ENCODE measurements around the gene RTL1.

The RTL1 gene

DNA sequence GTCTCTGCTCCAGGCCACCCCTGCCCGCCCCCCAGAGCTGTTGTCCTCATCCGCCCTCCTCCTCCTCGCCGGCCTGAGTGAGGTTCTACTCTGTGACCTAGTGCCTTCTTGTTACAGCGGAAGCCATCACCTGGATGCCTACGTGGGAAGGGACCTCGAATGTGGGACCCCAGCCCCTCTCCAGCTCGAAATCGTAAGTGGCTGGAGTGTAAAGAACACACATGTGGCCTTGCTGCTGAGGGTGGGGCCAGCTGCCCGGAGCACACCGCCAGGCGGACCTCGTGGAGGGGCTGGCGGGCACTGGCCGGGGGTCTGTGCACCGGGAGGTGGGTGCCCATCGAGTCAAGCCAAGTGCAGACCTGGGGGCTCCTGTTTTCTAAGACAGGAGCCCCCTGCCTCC, 58.2 kb downstream of the RTL1 start:
- DNase-seq = no peak

- DNase-seq = no peak
Observed at GRCh38 chr14:100844846-100845245, 58.7 kb downstream of the RTL1 start.

DNA sequence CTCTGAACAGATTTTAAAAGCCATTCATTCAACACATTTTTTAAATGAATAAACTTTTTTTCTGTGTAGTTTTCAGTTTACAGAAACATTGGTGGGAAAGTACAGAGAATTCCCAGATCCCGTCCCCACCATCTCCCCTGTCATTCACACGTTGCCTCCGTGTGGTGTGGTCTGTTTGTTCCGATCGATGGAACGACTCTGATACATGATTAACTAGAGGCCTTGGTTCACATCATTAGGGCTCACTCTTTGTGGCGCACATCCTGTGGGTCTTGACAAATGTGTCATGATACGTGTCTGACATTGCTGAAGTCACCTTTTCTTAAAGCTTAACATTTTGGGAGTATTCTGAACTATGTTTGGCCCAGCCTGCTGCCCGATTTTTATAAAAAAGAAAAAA, 59.1 kb downstream of the RTL1 start:
- DNase-seq = no peak

DNA sequence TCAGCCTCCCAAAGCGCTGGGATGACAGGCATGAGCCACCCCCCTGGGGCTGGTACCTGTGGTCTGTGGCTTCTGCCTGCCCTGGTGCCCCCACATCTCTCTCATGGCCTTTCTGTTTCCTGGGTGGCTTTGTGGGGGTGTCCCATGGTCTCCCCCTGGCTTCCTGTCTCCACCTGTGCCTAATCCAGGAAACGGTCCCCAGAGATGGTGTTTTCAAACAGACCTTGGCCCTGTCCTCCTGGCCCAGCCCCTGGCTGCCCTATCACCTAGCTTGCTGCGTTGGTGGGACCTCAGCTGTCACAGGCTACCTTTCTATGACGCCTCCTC, 59.5 kb downstream of the RTL1 start:
- no peak for DNase-seq

DNA sequence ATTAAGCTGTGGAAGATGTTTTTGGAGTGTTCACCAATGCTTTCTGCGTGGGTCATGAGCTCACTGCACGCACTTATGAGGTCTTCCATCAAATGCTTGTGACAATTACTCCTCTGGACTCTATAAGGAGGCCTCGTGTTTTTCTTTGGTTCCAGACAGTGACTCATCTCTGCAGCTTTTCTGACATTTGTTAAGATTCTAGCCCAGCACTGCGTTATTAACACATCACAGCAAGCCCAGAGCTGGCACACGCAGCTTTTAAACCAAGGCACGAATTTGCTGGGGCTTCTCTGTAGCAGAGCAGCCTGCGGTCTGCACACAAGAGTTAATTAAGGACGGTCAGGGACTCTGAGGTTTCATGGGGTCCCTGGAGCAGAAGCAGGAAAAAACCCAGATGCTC, 60.7 kb downstream of the RTL1 start:
- DNase-seq = no peak

DNA sequence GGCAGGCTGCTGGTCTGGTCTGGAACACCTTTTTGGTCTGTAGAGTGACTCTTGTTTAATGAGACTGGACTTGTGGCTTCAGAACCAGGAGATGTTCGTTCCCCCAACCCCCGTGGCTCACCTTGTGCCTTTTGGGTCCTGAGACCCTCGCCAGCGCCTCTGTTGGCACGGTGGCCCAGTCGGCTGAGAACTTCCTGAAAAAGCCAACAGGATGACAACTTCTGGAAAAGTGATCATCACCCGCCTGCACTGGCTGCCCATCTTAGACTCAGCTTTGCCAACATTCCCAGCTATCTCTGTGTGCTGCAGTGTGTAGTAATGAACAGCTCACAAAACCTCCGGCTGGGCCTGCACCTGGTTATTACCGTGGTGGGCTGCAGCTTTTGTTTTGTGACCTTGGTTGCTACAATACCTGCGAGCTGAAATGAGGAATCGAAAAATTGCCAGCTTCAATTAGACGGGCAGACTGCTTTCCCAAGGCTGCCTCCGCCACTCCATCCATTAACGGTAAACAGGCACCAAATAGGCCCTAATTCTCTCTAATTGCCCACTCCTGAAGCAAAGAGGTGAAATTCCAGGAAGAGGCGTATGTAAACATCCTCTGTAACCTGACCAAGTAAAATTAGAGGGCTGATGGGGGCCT, 61.6 kb downstream of the RTL1 start:
- DNase-seq = no peak

- DNase-seq = no peak
Observed at GRCh38 chr14:100841066-100841760, 62.3 kb downstream of the RTL1 start.

DNA sequence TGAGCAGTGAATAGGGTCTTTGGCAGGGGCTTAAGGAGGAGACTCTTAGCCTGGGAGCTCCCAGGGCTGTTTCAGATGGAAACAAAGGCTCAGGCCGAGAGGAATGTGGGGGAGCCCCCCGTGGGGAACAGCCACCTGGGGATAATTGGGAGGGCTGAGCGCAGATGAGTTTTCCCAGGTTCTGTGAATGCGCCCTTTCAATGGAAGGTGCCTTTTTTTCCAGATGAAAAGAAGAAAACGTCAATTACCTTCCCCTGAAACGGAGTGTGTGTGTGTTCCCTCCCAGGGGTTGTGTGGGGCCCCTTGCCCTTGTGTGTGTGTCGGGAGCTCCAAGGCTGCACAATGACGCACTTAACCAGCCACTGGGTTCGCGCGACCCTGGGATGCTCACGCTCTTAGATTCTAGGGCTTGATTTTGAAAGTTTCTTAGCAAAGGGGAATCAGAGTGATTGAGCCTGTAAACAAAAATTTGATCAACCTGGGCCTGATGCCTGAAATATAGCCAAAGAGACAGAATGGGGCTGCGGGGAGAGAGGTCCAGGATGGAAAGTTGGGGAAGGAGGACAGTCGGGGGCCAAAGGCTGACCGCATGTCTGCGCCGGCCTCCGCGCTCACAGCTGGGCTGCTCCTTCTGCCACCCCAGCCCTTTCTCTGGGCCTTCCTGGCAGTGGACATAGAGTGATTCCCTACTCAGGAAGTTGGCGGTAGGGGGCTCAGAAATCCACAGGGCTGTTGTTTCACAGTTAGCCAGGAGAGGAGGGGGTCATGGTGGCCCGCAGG, 63.0 kb downstream of the RTL1 start:
- DNase-seq = no peak

DNA sequence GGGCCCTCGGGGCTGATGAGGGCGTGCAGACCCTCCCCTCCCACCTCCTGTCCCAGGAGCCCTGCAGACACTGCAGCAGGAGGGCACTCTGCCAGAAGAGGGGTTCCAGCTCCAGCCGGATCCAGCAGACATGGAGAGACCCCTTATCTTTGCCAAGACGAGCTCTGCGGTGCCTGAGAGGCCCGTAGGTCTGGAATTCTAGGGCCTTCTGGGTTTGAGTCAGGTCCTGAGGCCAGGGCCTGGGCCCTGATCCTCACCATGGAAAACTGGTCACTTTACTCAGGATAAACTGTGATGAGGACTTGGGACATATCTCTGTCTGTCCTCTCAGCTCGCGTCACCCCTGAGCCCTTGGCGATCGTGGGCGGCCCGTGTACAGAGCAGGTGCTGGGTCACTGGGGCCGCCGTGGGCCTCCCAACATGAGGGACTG, 63.8 kb downstream of the RTL1 start:
- DNase-seq = no peak

- no peak for DNase-seq
Observed at GRCh38 chr14:100839315-100839585, 64.3 kb downstream of the RTL1 start.

DNA sequence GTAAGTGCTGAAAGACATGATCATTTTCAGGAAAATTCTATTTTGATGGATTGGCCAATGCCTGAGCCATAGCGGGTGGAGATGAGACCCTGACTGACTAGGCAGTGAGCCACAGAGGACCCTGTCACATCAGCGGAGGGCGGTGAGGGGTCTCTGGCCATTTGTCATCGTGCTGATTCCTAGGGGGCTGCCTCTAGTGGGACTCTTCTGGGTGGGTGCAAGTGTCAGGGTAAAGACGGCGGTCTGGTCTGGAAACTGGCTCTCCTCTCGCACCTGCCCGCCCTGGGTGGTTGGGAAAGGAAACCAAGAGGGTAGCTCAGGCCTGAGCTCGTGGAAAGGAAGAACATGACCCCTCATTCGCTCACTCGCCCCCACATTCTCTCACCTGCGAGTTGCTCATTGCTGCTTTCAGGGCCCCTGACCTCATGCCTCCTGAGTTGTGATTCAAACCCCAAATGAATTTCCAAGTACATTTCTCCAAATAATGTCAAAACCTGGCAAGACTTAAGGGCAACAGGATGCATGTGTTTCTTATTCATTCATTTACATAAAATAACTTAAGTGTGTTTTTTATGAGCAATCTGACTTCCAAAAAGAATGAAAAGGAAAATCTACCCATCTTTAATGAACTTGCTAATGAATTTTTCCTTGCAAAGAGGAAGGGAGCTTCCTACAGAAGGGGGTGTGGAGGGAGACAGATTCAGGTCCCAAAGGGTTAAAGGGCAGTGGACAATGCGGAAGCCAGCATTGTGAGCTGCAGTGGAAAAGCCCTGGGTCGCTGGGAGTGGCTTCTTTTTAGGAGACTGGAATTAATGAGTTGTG, 64.8 kb downstream of the RTL1 start:
- no peak for DNase-seq

DNA sequence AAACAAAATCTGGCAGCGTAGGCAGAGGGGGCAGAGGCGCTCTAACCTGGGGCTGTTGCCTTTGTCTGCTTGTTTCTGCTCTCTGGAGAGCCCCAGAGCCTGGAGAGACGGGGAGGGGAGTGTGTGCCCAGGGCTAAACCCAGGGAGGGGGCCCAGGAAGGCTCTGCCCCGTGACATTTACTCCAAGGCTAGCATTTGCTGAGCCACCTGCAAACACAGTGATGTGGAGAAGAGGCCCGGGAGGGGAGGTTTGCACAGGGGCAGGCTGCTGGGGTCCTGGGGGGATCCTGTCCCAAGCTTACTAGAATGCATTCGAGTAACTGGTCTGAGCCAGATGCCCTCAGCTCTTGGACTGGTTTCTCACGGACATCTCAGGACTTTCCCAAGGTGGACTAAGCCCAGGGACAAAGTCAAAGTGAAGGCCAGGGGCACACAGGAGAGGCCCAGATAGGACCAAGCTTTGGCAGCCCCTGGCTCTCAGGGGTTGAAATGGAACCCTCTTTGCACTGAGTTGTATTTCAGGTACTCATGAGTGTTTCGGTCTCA, 65.6 kb downstream of the RTL1 start:
- DNase-seq = no peak

DNA sequence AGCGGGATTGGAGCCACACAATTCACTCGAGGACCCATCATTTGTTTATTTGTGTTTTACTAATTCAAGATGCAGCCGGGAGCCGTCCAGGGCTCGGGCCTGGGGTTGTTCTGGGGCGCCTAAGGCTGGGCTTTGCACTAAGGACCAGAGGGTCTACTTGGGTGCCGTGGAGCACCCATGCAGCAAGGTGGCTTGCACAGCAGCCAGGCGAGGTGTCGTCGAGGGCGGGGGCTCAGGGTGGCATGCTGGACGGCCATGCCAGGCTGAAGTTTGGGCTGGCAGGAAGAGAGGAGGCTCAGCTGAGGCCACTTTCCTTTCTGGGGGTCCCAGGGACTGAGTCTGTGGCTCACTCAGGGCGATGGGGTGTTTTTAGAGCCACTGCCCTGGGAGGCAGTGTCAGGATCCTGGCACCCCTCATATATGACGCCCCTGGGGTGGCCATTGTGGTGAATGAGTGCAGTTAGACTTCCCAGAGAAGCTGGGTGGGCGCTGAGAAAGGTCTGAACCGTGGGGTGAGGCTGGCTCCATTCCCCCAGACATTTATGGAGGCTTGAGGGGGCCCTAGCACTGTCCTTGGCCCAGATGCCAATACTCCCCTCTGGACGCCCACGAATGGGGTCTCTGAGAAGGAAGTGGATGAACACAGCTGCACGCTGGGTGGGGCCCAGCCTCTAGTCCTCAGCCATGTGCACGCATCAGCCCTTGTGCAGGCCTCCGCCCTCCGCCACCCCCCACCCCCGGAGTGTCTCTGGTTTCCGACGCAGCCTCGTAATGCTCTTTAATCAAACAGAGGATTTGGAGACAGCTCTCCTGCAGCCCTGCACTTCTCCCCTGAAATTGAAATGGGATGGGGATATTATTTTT, 66.3 kb downstream of the RTL1 start:
- no peak for DNase-seq

- DNase-seq = no peak
Observed at GRCh38 chr14:100836311-100836805, 67.2 kb downstream of the RTL1 start.

DNA sequence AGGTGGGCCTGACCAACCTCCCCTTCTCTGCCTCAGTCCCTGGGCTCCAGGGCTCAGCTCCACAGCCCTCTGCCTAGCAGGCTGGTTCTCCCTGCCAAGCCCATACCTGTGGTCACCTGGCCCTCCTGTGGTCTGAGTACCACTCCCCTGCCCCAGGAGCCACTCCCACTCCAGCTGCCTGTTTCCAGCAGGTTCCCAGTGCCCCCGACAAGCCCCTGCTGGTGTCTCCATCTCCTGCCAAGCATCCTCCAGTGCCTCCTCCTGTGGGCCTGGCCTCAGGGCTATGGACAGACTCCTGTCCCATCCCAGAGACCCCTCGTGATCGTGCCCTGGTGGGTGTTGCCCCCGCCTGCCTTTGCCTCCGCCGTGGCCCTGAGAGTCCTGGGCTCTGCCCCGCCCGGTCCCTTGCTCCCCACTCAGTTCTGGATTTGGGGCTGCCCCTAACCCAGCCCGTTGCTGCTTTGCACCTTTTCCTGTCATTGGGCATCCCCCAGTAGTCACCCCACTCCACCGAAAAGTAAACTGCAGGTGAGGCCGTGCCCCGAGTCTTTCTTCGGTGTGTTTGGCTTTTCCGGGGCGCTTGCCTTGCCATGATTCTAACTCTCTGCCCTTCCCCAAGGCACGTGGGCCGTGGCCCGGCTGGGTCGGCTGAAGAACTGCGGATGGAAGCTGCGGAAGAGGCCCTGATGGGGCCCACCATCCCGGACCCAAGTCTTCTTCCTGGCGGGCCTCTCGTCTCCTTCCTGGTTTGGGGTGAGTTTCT, 67.8 kb downstream of the RTL1 start:
- no peak for DNase-seq

DNA sequence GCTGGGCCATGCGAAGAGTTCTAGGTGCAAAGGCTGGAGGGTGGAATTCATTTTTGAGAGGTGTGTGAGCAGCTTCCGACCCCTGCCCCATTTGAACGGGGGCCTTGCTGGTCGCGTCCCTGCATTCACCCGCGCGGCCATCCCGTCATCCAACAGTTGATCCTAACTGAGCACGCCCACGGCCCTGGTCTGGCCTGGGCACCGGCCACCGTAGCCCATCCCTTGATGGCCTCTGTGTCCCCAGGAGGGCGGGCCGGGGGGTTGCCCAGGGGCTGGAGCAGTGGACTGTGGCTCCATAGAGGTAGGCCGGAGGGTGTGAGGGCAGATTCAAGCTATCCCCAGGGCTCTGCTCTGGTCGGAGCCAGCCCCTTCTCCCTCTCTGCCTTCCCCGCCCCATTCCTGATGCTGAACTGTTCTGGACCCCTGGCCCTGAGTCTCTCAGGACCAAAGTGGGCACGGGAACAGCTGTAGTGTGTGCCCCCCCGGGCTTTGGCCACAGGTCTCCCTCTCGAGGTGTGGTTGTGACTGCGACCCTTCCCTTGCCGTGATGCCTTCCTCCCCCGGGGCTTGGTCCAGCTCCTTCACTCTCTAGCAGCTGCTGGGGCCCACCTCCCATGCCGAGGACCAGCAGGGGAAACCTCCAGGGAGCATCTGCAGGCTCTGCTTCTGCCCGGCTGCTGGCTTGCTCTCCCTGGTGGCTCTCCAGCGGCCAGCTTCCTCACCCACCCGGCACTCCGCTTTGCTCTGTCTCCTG, 68.6 kb downstream of the RTL1 start:
- DNase-seq = no peak

GRCh38 chr14:100834082-100834793, 69.3 kb downstream of the RTL1 start:
- DNase-seq = no peak

DNA sequence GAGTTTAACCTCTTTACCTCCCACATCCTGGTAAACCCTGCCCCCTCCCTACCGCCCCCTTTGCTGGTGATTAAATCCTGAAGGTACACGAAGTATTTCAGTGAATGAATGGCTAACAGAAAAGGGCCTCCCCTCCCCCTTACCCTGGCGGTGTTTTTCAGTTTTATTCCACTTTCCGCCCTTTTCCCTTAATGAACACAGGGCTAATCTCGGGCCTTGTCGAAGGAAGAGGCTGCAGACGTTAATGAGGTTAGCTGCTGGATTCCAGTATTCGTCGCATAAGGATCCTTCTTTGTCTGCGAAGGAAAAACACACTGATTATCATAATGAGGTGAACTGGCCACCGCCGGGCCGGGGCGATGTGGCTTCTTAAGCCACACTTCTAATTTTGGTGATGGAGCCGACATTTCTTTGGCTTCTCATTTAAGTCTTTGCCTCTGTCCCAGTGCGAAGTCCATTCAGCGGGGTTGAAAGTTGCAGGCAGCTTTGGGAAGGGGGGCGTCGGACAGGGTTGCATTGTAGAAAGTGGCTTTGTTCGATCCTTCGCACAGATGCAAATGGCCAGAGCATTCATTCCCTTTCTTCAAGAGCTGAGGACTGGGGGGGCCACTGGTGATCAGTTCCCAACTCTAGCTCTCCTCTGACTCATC, 71.1 kb downstream of the RTL1 start:
- DNase-seq = no peak

GRCh38 chr14:100830681-100831080, 72.8 kb downstream of the RTL1 start:
- DNase-seq = no peak
